HepG2 (cell line): Measurements from ENCODE around the gene CTIF. TPM values are rescaled to one million over a fixed set of nuclear protein-coding genes. Genes with fewer than 3 reads are reported as not detected.
A peak's percentile ranks its signal among the peaks of the same experiment; 100 is the strongest.

Experiments used
- FIP1L1 ChIP-seq: fragments of 200-400 bp; formaldehyde crosslinking; IDR thresholded peaks from 2 replicates; pipeline ENCODE4 v1.6.1; 2018; ENCODE audit warnings: low read depth, mild to moderate bottlenecking, low read length, moderate library complexity, borderline replicate concordance; ENCODE audit not compliant: insufficient read depth
- FOXJ3 ChIP-seq: sonication (generic); formaldehyde crosslinking; IDR thresholded peaks from 2 replicates; pipeline ENCODE4 v1.4.0; 2020; ENCODE audit warnings: missing genetic modification reagents, mild to moderate bottlenecking, borderline replicate concordance
- GMEB1 ChIP-seq: sonication (generic); formaldehyde crosslinking; IDR thresholded peaks from 2 replicates; pipeline ENCODE4 v1.5.1; 2020; ENCODE audit warnings: missing genetic modification reagents, mild to moderate bottlenecking, borderline replicate concordance
- MBNL3 ChIP-seq: fragments of 250-450 bp; sonication (Bioruptor Pico); conservative IDR thresholded peaks from 2 replicates; pipeline ENCODE4 v1.8.0; 2022; ENCODE audit warnings: mild to moderate bottlenecking, inconsistent platforms
- NFE2 ChIP-seq: sonication (generic); formaldehyde crosslinking; IDR thresholded peaks from 2 replicates; pipeline ENCODE4 v1.4.0; 2020; ENCODE audit warnings: missing genetic modification reagents
- PHB2 ChIP-seq: fragments of 450-650 bp; IDR thresholded peaks from 2 replicates; pipeline ENCODE4 v1.6.1; 2018; ENCODE audit not compliant: partially characterized antibody
- POGK ChIP-seq: sonication (generic); formaldehyde crosslinking; conservative IDR thresholded peaks from 2 replicates; pipeline ENCODE4 v1.8.0; 2022; ENCODE audit warnings: mild to moderate bottlenecking, moderate library complexity, missing genetic modification reagents
- SIN3B ChIP-seq: fragments of 150-350 bp; IDR thresholded peaks from 2 replicates; pipeline ENCODE4 v1.6.1; 2014; ENCODE audit warnings: low read length
- SMC3 ChIP-seq: IDR thresholded peaks from 2 replicates; pipeline ENCODE4 v1.6.1; 2011; ENCODE audit warnings: low read length, improper control_type of control experiment
- ZNF407 ChIP-seq: sonication (generic); formaldehyde crosslinking; IDR thresholded peaks from one replicate; pipeline ENCODE4 v1.5.1; 2020; ENCODE audit warnings: mild to moderate bottlenecking, missing genetic modification reagents; ENCODE audit errors: not compliant biosample characterization
- ZNF572 ChIP-seq: sonication (generic); formaldehyde crosslinking; IDR thresholded peaks from 2 replicates; pipeline ENCODE4 v1.5.1; 2020; ENCODE audit warnings: mild to moderate bottlenecking, missing genetic modification reagents
- ZNF589 ChIP-seq: sonication (generic); formaldehyde crosslinking; conservative IDR thresholded peaks from 2 replicates; pipeline ENCODE4 v1.8.0; 2022; ENCODE audit warnings: mild to moderate bottlenecking, moderate library complexity, missing genetic modification reagents
- ZNF891 ChIP-seq: sonication (generic); formaldehyde crosslinking; IDR thresholded peaks from 2 replicates; pipeline ENCODE4 v1.5.0; 2020; ENCODE audit warnings: mild to moderate bottlenecking, missing genetic modification reagents
- ZSCAN22 ChIP-seq: sonication (generic); formaldehyde crosslinking; IDR thresholded peaks from 2 replicates; pipeline ENCODE4 v1.4.0; 2020; ENCODE audit warnings: mild to moderate bottlenecking, missing genetic modification reagents
- ZSCAN9 ChIP-seq: IDR thresholded peaks from 2 replicates; pipeline ENCODE4 v1.6.1; 2016; ENCODE audit warnings: borderline replicate concordance
- polyA plus RNA-seq, 8 experiments: library from polyadenylated mRNA; depleted of rRNA in 3 of 8; stranded (reverse) in 7 of 8; unstranded in 1 of 8; fragments of >200 nt; fragmentation: Illumina TruSeq in 4 of 8; extraction: Trizol in 4 of 8; gene quantifications; 2 replicates each; pipeline versions ENCODE4 v1.2.1 to v1.2.3, GENCODE V29; 2011 to 2016; ENCODE audit warnings: low read depth in 4 of 8, missing spikeins in 1 of 8, mixed read lengths in 1 of 8; ENCODE audit not compliant: insufficient read depth in 1 of 8
- total RNA-seq, 5 experiments: library from RNA; depleted of rRNA; stranded (reverse); fragments of >200 nt; fragmentation: Illumina TruSeq; extraction: Trizol; gene quantifications; 2 replicates each; pipeline ENCODE4 v1.2.3, GENCODE V29; 2016; ENCODE audit warnings: low read depth in 1 of 5
- TF ChIP-seq, protein P1 (sequence below): sonication (generic); formaldehyde crosslinking; IDR thresholded peaks from 2 replicates; pipeline ENCODE4 v1.4.0; 2020; ENCODE audit warnings: low read depth, mild to moderate bottlenecking, missing genetic modification reagents

CTIF gene
- total and polyA plus RNA-seq, 2 of the 13 experiments (the other 11 are each of a cell fraction or from before 2014, with no cell fraction given): 18.2 to 28.0 TPM

GRCh38 chr18:48540251-48541025 lies 1.6 kb downstream of the CTIF start (continued):
- no peak for TF ChIP-seq SMC3
- TF ChIP-seq ZSCAN22 (CRISPR knock-in tag): peak; percentile 27; the same call in 1 of the 2 replicates
- no peak for TF ChIP-seq MBNL3 (CRISPR knock-in tag)
- TF ChIP-seq ZNF572 (CRISPR knock-in tag): 0 out of 2 replicates have a peak, but pooled peaks have one; percentile 31
- no peak for TF ChIP-seq POGK (CRISPR knock-in tag)
- peak; percentile 70 for TF ChIP-seq ZNF407 (CRISPR knock-in tag)
- no peak for TF ChIP-seq NFE2 (CRISPR knock-in tag)
- TF ChIP-seq, protein P1, sequence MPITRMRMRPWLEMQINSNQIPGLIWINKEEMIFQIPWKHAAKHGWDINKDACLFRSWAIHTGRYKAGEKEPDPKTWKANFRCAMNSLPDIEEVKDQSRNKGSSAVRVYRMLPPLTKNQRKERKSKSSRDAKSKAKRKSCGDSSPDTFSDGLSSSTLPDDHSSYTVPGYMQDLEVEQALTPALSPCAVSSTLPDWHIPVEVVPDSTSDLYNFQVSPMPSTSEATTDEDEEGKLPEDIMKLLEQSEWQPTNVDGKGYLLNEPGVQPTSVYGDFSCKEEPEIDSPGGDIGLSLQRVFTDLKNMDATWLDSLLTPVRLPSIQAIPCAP (CRISPR knock-in tag): no peak
- TF ChIP-seq PHB2: no peak
- no peak; the same call in 1 of the 2 replicates for TF ChIP-seq ZSCAN9 (CRISPR knock-in tag)
- no peak for TF ChIP-seq ZNF891 (CRISPR knock-in tag)
- TF ChIP-seq GMEB1: no peak; the same call in 1 of the 2 replicates
- TF ChIP-seq FIP1L1: no peak
- TF ChIP-seq FOXJ3 (CRISPR knock-in tag): no peak
- TF ChIP-seq ZNF589 (CRISPR knock-in tag): 0 out of 2 replicates have a peak, but pooled peaks have one; percentile 40
- TF ChIP-seq SIN3B: no peak
